Measurements from ENCODE around the gene OBSCN. TPM values are rescaled to one million over a fixed set of nuclear protein-coding genes. Genes with fewer than 3 reads are reported as not detected.

Gene OBSCN
- total RNA-seq, 1 experiment from 2014 or later: 5.6 TPM

DNA sequence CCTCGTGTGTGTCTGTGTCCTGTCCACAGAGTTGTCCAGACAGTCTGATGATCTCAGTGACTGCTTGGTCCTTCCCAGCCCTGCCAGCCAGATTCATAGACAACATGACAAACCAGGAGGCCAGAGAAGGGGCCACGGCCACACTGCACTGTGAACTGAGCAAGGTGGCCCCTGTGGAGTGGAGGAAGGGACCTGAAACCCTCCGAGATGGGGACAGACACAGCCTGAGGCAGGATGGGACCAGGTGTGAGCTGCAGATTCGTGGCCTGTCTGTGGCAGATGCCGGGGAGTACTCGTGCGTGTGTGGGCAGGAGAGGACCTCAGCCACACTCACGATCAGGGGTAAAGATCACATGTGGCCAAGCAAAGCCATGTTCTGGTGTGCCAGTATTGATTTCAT is 96.4 kb downstream of the OBSCN start:
- Mint-ChIP-seq H3K27ac (ENCODE audit: unreplicated experiment) (no peak overlapping the region), H3K36me3 (ENCODE audit: insufficient read depth, unreplicated experiment) (no peaks in the 10 kb centered on the region), H3K9me3 (ENCODE audit: unreplicated experiment) (peaks cover 40% of the 10 kb centered on the region), H3K4me3 (ENCODE audit: unreplicated experiment) (no peak overlapping the region), H3K27me3 (ENCODE audit: insufficient read depth, unreplicated experiment) (peaks cover 6% of the 10 kb centered on the region), H3K4me1 (ENCODE audit: low read depth, unreplicated experiment) (no peaks in the 10 kb centered on the region)
- no peaks in the 10 kb centered on the region for H3K27me3 ChIP-seq (replicated peaks; ENCODE audit: control insufficient read depth, insufficient read depth, low read length)
- DNase-seq: peak in 1 of 2 experiments; percentile 14
- no TSS peak for BruUV-seq (replicated peaks)
- H3K9me3 ChIP-seq: peaks cover 18% of the 10 kb centered on the region
- H3K4me1 ChIP-seq: no peaks in the 10 kb centered on the region
- ChIA-PET POLR2A (no interaction called here), CTCF (no interaction called here)
- no peak overlapping the region for H3K4me3 ChIP-seq (ENCODE audit: low read depth, low read length)
- intact Hi-C loops (cut with micrococcal nuclease; ENCODE audit: unreplicated experiment): no loop called here
- no peaks in the 10 kb centered on the region for H3K36me3 ChIP-seq (ENCODE audit: control insufficient read depth, insufficient read depth, low read length)
- TF ChIP-seq CTCF (IDR thresholded peaks at IDR 0.05; ENCODE audit: insufficient read depth in 1 of 2, low read depth in 1 of 2, low read length in 1 of 2, severe bottlenecking in 1 of 2, unreplicated experiment in 1 of 2): no peak

GRCh38 chr1:228304766-228305395 is 97.0 kb downstream of the OBSCN start:
- CTCF ChIA-PET: no interaction called here
- BruUV-seq (replicated peaks): no TSS peak

GRCh38 chr1:228305721-228306152 is 97.9 kb downstream of the OBSCN start:
- Mint-ChIP-seq H3K27me3 (ENCODE audit: insufficient read depth, unreplicated experiment) (peaks cover 6% of the 10 kb centered on the region), H3K36me3 (ENCODE audit: insufficient read depth, unreplicated experiment) (no peaks in the 10 kb centered on the region), H3K4me3 (ENCODE audit: unreplicated experiment) (no peak overlapping the region), H3K9me3 (ENCODE audit: unreplicated experiment) (peaks cover 31% of the 10 kb centered on the region), H3K4me1 (ENCODE audit: low read depth, unreplicated experiment) (no peaks in the 10 kb centered on the region), H3K27ac (ENCODE audit: unreplicated experiment) (no peak overlapping the region)
- BruUV-seq (replicated peaks): no TSS peak
- Histone ChIP-seq H3K4me1 (no peaks in the 10 kb centered on the region), H3K36me3 (ENCODE audit: control insufficient read depth, insufficient read depth, low read length) (no peaks in the 10 kb centered on the region), H3K9me3 (peaks cover 18% of the 10 kb centered on the region), H3K4me3 (ENCODE audit: low read depth, low read length) (no peak overlapping the region), H3K27me3 (replicated peaks; ENCODE audit: control insufficient read depth, insufficient read depth, low read length) (no peaks in the 10 kb centered on the region)
- ChIA-PET POLR2A (interaction anchor here (0.5 kb wide), 1 partner anchor 140 kb away, joined by 3 read pairs; the partner anchor contains the start of gene IBA57), CTCF (no interaction called here)
- no peak for TF ChIP-seq CTCF (IDR thresholded peaks at IDR 0.05; ENCODE audit: insufficient read depth in 1 of 2, low read depth in 1 of 2, low read length in 1 of 2, severe bottlenecking in 1 of 2, unreplicated experiment in 1 of 2)
- DNase-seq: peak in 1 of 2 experiments; percentile 15
- intact Hi-C loops (cut with micrococcal nuclease; ENCODE audit: unreplicated experiment): no loop called here

More at GRCh38 chr1:228304766-228305395, 97.0 kb downstream of the OBSCN start:
- Mint-ChIP-seq H3K4me1 (ENCODE audit: low read depth, unreplicated experiment) (no peaks in the 10 kb centered on the region), H3K27me3 (ENCODE audit: insufficient read depth, unreplicated experiment) (peaks cover 6% of the 10 kb centered on the region), H3K36me3 (ENCODE audit: insufficient read depth, unreplicated experiment) (no peaks in the 10 kb centered on the region), H3K9me3 (ENCODE audit: unreplicated experiment) (peaks cover 35% of the 10 kb centered on the region), H3K27ac (ENCODE audit: unreplicated experiment) (no peak overlapping the region), H3K4me3 (ENCODE audit: unreplicated experiment) (no peak overlapping the region)
- peak in 1 of 2 experiments; percentile 14 for DNase-seq
- POLR2A ChIA-PET: no interaction called here
- TF ChIP-seq CTCF (IDR thresholded peaks at IDR 0.05; ENCODE audit: insufficient read depth in 1 of 2, low read depth in 1 of 2, low read length in 1 of 2, severe bottlenecking in 1 of 2, unreplicated experiment in 1 of 2): no peak
- H3K4me1 ChIP-seq: no peaks in the 10 kb centered on the region
- intact Hi-C loops (cut with micrococcal nuclease; ENCODE audit: unreplicated experiment): no loop called here
- H3K9me3 ChIP-seq: peaks cover 18% of the 10 kb centered on the region
- H3K27me3 ChIP-seq (replicated peaks; ENCODE audit: control insufficient read depth, insufficient read depth, low read length): no peaks in the 10 kb centered on the region
- H3K36me3 ChIP-seq (ENCODE audit: control insufficient read depth, insufficient read depth, low read length): no peaks in the 10 kb centered on the region
- H3K4me3 ChIP-seq (ENCODE audit: low read depth, low read length): no peak overlapping the region
